Measurements from ENCODE around the gene CALCOCO2. TPM values are rescaled to one million over a fixed set of nuclear protein-coding genes. Genes with fewer than 3 reads are reported as not detected.
"Not testable (repeated sequence)": the region's sequence is repeated elsewhere in the genome, so short reads cannot be mapped to it uniquely, and the experiment has no call there.

Gene CALCOCO2
- total RNA-seq, 4 donors from 2014 or later, result 141 to 292 (median 207) TPM

DNA sequence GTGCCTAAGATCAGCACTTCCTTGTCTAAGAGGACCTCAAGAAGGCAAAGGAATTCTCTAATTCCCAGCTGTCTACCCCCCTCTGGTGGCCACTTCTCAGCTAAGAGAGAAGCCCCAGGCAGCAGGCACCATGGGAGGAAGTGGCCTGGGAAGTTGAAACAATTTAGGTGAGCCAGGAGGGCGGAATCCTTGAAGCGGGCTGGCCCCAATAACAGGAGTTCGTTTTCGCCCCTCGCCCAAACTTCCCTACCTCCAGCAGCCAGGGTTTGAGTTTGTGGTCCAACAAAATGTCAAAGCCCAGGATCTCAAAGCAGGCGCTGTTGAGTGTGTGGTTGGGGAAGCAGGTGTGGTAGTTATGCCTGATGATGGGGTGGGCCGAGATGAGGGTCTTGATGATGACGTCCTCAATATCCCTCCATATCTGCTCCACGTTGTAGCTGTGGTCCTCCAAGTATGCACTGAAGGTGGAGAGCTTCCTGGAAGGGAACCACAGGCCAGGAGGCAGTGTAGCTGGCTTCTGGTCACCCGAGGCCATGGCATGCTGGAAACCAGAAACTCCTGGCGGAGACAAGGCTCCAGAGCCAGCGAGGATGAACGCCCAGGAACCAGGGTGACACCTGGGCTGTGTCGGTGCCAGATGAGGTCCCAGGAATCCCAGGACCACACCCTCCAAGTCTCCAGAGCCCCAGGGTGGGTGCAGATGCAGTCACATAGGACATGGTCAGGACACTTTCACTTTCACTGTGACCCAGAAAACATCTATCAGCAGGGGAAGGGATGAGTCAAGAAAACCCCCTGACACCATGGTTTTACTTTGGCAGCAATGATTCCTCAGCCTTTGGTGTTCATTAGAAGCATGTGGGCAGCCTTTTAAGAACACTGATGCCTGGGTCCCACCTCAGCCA, 39.5 kb upstream of the CALCOCO2 start:
- Histone ChIP-seq H3K27ac (peak overlapping the region in 2 of 4 donors; percentile 1 to 44), H3K9me3 (no peaks in the 10 kb centered on the region), H3K4me3 (no peak overlapping the region), H3K27me3 (no peaks in the 10 kb centered on the region), H3K36me3 (no peaks in the 10 kb centered on the region), H3K4me1 (peaks cover 4 to 40% (median 22%) of the 10 kb centered on the region in 4 donors)
- peak; percentile 90 for DNase-seq
- TF ChIP-seq POLR2A (IDR thresholded peaks at IDR 0.05), result no peak
- TF ChIP-seq, protein P1, sequence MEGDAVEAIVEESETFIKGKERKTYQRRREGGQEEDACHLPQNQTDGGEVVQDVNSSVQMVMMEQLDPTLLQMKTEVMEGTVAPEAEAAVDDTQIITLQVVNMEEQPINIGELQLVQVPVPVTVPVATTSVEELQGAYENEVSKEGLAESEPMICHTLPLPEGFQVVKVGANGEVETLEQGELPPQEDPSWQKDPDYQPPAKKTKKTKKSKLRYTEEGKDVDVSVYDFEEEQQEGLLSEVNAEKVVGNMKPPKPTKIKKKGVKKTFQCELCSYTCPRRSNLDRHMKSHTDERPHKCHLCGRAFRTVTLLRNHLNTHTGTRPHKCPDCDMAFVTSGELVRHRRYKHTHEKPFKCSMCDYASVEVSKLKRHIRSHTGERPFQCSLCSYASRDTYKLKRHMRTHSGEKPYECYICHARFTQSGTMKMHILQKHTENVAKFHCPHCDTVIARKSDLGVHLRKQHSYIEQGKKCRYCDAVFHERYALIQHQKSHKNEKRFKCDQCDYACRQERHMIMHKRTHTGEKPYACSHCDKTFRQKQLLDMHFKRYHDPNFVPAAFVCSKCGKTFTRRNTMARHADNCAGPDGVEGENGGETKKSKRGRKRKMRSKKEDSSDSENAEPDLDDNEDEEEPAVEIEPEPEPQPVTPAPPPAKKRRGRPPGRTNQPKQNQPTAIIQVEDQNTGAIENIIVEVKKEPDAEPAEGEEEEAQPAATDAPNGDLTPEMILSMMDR (IDR thresholded peaks at IDR 0.05), result peak; percentile 68 to 88 (median 75)
- WGBS, 2 donors (ENCODE audit: low coverage in 1 of 2), result 21 to 48% methylated on average over 5 to 13 of the region's 14 CpGs
- intact Hi-C loops (cut with DNase I; ENCODE audit: low total_unique reads) (no loop called here), in situ Hi-C loops (cut with MboI; ENCODE audit: low pct_ligation_motif_present in 1 of 4, low pct_unique_long_range_greater_than_20kb in 1 of 4, low sequenced_read_pairs in 3 of 4) (loop anchor here (10.0 to 25.0 kb wide), 4 partner anchors 57 to 246 kb away; no protein-coding TSS in a partner anchor)

DNA sequence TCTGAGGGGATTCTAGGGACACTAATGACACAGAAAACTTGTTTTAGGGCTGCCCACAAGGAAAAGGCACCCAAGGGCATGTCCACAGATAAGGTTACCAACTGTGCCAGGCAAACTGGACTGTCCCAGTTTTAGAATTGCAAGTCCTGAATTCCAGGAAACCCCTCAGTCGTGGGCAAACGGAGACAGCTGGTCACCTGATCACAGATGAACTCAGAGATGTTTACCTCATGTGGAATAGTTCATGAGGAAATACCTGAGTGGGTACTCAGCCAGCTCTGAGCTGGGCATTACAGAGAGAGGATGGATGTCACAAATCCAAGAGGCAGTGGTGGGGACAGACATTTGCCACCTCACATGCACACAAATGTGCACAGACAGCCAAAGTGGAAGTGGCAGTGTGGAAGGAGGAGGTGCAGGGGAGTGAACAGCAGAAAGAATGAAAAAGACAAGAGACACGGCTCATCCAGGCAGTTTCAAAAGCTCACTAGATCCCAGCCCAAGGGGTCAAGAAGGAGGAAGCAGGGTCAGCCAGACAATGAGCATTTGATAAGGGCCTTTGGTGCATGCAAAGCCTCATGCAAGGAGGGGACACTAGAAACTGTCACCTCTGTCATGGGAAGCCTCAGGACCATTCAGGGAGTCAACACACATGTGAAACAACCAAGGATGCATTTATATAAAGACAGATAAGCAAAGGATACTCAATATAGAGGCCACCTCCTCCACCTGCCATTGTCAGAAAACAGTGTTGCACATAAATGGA, 38.6 kb upstream of the CALCOCO2 start:
- in situ Hi-C loops (cut with MboI; ENCODE audit: low pct_ligation_motif_present in 1 of 4, low pct_unique_long_range_greater_than_20kb in 1 of 4, low sequenced_read_pairs in 3 of 4), result loop anchor here (10.0 to 25.0 kb wide), 4 partner anchors 57 to 245 kb away; no protein-coding TSS in a partner anchor
- Histone ChIP-seq H3K4me1 (peaks cover 4 to 46% (median 27%) of the 10 kb centered on the region in 4 donors), H3K27ac (peak overlapping the region in 1 of 4 donors; percentile 44)

DNA sequence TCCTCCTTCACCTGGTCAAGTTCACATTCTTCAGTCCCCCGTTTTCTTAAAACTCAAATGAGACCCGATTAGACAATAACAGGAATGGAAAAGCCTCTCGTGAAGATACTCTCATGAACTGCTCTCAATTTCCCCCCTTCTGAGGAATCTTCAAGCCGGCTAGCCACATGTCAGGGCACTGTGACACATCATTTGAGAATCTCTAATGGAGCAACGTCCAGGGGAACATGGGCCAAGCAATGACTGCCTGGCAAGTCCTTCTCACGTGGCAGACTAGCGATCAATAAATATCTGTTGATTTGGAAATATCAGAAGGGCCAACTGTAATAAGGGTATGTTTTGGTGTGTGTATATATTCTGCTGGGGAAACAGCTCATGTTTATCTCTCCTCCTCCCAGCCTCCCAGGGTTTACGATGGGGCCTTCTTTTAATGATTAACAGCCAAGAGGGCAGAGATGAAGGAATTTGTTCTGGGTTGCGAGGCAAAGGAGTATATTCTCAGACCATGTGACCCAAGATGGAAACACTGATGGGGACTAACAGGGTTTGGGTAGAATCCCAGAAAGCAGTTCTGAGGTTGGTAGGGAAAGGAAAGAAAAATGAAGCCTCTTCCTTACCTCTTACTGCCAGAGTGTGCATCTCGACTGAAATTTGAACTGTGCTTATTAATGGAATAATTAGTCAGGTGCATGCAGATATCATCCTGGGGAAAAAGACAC, 35.2 kb upstream of the CALCOCO2 start:
- no peaks in the 10 kb centered on the region for H3K36me3 ChIP-seq
- WGBS, 2 donors (ENCODE audit: low coverage in 1 of 2), result 23 to 28% methylated on average over 10 of the region's 10 CpGs
- intact Hi-C loops (cut with DNase I; ENCODE audit: low total_unique reads) (no loop called here), in situ Hi-C loops (cut with MboI; ENCODE audit: low pct_ligation_motif_present in 1 of 4, low pct_unique_long_range_greater_than_20kb in 1 of 4, low sequenced_read_pairs in 3 of 4) (loop anchor here (10.0 to 25.0 kb wide), 4 partner anchors 61 to 242 kb away; no protein-coding TSS in a partner anchor)
- H3K4me1 ChIP-seq, result peaks cover 4 to 61% (median 44%) of the 10 kb centered on the region in 4 donors
- H3K9me3 ChIP-seq, result no peaks in the 10 kb centered on the region
- no peak overlapping the region for H3K4me3 ChIP-seq
- peak; percentile 45 for DNase-seq
- no peaks in the 10 kb centered on the region for H3K27me3 ChIP-seq
- TF ChIP-seq, protein P1 (IDR thresholded peaks at IDR 0.05), result no peak
- TF ChIP-seq POLR2AphosphoS5 (IDR thresholded peaks at IDR 0.05), result peak; percentile 2 to 54 (median 22)
- peak; percentile 12 for TF ChIP-seq EP300 (IDR thresholded peaks at IDR 0.05; ENCODE audit: low read depth)
- H3K27ac ChIP-seq, result peak overlapping the region; percentile 53 to 84 (median 68)

More for the DNA sequence above, 38.6 kb upstream of the CALCOCO2 start:
- Histone ChIP-seq H3K9me3 (no peaks in the 10 kb centered on the region), H3K4me3 (no peak overlapping the region), H3K36me3 (no peaks in the 10 kb centered on the region), H3K27me3 (no peaks in the 10 kb centered on the region)
- TF ChIP-seq EP300 (IDR thresholded peaks at IDR 0.05; ENCODE audit: low read depth) (no peak), POLR2AphosphoS5 (IDR thresholded peaks at IDR 0.05) (no peak), POLR2A (IDR thresholded peaks at IDR 0.05) (no peak)
- TF ChIP-seq, protein P1 (IDR thresholded peaks at IDR 0.05), result no peak
- intact Hi-C loops (cut with DNase I; ENCODE audit: low total_unique reads), result no loop called here
- DNase-seq, result no peak
- 52 to 63% methylated on average over 1 to 3 of the region's 3 CpGs for WGBS, 2 donors (ENCODE audit: low coverage in 1 of 2)

DNA sequence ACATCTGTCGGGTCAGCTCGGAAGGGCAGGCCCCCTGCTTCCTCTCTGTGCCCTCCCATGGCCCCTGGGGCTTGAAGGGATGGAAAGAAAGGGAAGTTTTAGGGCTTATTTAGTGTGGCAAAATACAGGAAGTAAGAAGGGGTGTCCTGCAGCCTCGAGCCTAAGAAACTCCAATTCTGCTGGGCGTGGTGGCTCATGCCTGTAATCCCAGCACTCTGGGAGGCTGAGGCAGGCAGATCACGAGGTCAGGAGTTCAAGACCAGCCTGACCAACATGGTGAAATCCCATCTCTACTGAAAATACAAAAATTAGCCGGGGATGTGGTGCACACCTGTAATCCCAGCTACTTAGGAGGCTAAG, 34.7 kb upstream of the CALCOCO2 start:
- H3K36me3 ChIP-seq; H3K9me3 ChIP-seq; H3K27me3 ChIP-seq; DNase-seq; H3K4me3 ChIP-seq; intact Hi-C loops (cut with DNase I; ENCODE audit: low total_unique reads): not testable (repeated sequence)
- in situ Hi-C loops (cut with MboI; ENCODE audit: low pct_ligation_motif_present in 1 of 4, low pct_unique_long_range_greater_than_20kb in 1 of 4, low sequenced_read_pairs in 3 of 4), result loop anchor here (10.0 to 25.0 kb wide), 4 partner anchors 61 to 241 kb away; no protein-coding TSS in a partner anchor
- peak overlapping the region; percentile 53 to 84 (median 68) for H3K27ac ChIP-seq
- 36 to 80% methylated on average over 1 to 6 of the region's 6 CpGs for WGBS, 2 donors (ENCODE audit: low coverage in 1 of 2)
- peaks cover 4 to 62% (median 48%) of the 10 kb centered on the region in 4 donors for H3K4me1 ChIP-seq

Measured in transverse colon (tissue), 4 donors.